ENCODE measurements around the gene ZNF41. TPM values are rescaled to one million over a fixed set of nuclear protein-coding genes. Genes with fewer than 3 reads are reported as not detected.
A peak's percentile ranks its signal among the peaks of the same experiment; 100 is the strongest.

The ZNF41 gene
- 1 to 10 TPM; 8.8 to 10.0 (median 9.4) TPM for total RNA-seq

DNA sequence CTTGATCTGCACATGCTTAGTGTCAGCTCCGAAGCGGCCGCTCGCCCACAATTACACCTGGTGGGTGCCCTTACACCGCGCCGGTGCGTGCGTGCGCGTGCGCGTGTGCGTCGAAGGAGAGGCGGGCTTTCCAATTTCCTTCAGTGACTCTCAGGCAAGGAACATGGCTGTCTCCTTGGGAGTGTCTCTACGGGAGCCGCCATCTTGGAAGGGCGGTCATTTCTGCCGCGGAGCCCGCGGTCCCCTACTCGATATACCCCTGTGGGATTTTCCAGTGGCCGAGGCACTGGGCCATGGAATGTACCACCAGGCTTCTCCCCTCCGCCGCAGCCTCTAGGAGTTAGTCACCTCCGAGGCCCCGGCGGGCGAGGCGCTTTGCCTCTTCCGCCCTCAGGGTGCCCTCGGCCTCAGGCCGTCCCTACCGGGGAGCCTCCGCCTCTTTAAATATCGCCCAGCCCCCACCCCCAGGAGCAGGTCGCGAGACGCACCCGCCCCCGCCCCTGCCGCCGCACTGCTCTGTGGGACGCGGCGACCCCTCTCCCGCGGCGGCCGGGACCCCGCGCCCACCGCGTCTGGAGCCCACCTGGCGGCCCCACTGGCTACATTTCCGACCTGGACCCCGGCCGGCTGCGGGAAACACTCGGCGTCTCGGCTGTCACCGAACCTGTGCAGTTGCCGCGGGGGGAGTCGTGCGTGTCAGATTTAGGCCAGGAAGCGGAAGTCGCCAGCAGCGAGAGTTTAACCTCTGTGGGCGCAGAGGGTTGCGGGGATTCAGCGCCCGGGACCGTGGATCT is at the start of gene ZNF41:
ZNF41 (minus strand) TSS at position 711 of the 794 bp plus-strand sequence. CDS start 15,741 bp downstream, outside the sequence.
- no peaks in the 10 kb centered on the region for H3K36me3 ChIP-seq
- H3K4me1 ChIP-seq, result peaks cover 0 to 30% (median 0%) of the 10 kb centered on the region in 3 donors
- TF ChIP-seq POLR2A (IDR thresholded peaks at IDR 0.05) (peak in 1 of 2 donors; percentile 5), EP300 (IDR thresholded peaks at IDR 0.05) (no peak), POLR2AphosphoS5 (IDR thresholded peaks at IDR 0.05) (peak; percentile 27)
- TF ChIP-seq, protein P1, sequence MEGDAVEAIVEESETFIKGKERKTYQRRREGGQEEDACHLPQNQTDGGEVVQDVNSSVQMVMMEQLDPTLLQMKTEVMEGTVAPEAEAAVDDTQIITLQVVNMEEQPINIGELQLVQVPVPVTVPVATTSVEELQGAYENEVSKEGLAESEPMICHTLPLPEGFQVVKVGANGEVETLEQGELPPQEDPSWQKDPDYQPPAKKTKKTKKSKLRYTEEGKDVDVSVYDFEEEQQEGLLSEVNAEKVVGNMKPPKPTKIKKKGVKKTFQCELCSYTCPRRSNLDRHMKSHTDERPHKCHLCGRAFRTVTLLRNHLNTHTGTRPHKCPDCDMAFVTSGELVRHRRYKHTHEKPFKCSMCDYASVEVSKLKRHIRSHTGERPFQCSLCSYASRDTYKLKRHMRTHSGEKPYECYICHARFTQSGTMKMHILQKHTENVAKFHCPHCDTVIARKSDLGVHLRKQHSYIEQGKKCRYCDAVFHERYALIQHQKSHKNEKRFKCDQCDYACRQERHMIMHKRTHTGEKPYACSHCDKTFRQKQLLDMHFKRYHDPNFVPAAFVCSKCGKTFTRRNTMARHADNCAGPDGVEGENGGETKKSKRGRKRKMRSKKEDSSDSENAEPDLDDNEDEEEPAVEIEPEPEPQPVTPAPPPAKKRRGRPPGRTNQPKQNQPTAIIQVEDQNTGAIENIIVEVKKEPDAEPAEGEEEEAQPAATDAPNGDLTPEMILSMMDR (IDR thresholded peaks at IDR 0.05), result peak in 2 of 4 experiments; percentile 1 to 6
- H3K27ac ChIP-seq, result peak within 1 kb of the TSS; percentile 91 to 98 (median 96)
- 0 to 15% methylated on average over 5 to 8 of the region's 77 CpGs for WGBS, 2 donors (ENCODE audit: low coverage in 1 of 2)
- peak; percentile 91 for ATAC-seq
- H3K9me3 ChIP-seq, result no peaks in the 10 kb centered on the region
- H3K27me3 ChIP-seq, result no peaks in the 10 kb centered on the region
- peak within 1 kb of the TSS; percentile 83 to 99 for H3K4me3 ChIP-seq

GRCh38 chrX:47530049-47530448 is 47.0 kb upstream of the ZNF41 start:
- Histone ChIP-seq H3K36me3 (no peaks in the 10 kb centered on the region), H3K27me3 (no peaks in the 10 kb centered on the region), H3K4me3 (no peak overlapping the region), H3K9me3 (no peaks in the 10 kb centered on the region), H3K4me1 (no peaks in the 10 kb centered on the region), H3K27ac (no peak overlapping the region)
- ATAC-seq, result no peak
- TF ChIP-seq POLR2A (IDR thresholded peaks at IDR 0.05) (no peak), EP300 (IDR thresholded peaks at IDR 0.05) (no peak), POLR2AphosphoS5 (IDR thresholded peaks at IDR 0.05) (no peak)
- TF ChIP-seq, protein P1 (IDR thresholded peaks at IDR 0.05), result no peak
- WGBS, 2 donors (ENCODE audit: low coverage in 1 of 2), result no CpG with 5 or more reads among the region's 6 CpGs

DNA sequence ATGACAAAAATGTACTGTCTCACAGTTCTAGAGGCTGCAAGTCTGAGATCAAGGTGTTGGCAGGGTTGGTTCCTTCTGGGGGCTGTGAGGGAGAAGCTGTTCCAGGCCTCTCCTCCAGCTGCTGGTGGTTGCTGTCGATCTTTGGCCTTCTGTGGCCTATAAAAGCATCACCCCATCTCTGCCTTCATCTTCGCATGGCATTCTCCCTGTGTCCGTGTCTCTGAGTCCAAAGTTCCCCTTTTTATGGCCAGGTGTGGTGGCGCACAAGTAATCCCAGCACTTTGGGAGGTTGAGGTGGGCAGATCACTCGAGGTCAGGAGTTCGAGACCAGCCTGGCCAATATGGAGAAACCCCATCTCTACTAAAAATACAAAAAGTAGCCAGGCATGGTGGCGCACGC is 46.5 kb upstream of the ZNF41 start:
- Histone ChIP-seq H3K36me3 (no peaks in the 10 kb centered on the region), H3K4me1 (no peaks in the 10 kb centered on the region), H3K27ac (no peak overlapping the region), H3K9me3 (no peaks in the 10 kb centered on the region), H3K4me3 (no peak overlapping the region), H3K27me3 (no peaks in the 10 kb centered on the region)
- TF ChIP-seq, protein P1 (IDR thresholded peaks at IDR 0.05), result no peak
- no peak for TF ChIP-seq EP300 (IDR thresholded peaks at IDR 0.05)
- TF ChIP-seq POLR2AphosphoS5 (IDR thresholded peaks at IDR 0.05), result no peak
- no peak for TF ChIP-seq POLR2A (IDR thresholded peaks at IDR 0.05)
- WGBS, 2 donors (ENCODE audit: low coverage in 1 of 2), result no CpG with 5 or more reads among the region's 8 CpGs
- ATAC-seq, result no peak

DNA sequence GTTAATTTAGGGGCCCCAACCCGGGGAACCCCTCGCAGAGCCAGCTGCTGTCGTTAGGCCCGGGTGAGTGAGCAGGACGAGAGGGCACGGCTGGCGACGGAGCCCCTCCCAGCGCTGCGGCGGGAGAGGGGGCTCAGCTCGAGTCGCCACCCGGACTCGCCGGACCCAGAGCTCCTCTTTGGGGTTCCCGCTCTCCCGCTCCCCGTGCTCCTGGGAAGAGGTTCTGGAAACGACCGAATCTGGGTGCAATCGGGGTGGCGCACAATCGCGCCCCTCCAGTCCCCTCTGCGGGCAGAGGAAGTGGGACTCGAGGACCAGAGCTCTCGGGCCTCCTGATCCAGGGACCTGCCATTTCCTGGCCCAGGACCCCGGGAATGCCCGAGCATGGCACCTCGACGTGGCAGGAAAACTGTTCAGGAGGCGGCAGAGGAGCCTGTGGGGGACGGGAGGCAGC is 40.7 kb upstream of the ZNF41 start:
- TF ChIP-seq, protein P1 (IDR thresholded peaks at IDR 0.05), result peak in 1 of 4 experiments; percentile 4
- no peak for TF ChIP-seq EP300 (IDR thresholded peaks at IDR 0.05)
- WGBS, 2 donors (ENCODE audit: low coverage in 1 of 2), result 40% methylated on average over 1 of the region's 34 CpGs; no CpG with 5 or more reads in 1 of the 2 donors
- Histone ChIP-seq H3K27me3 (no peaks in the 10 kb centered on the region), H3K9me3 (no peaks in the 10 kb centered on the region), H3K36me3 (no peaks in the 10 kb centered on the region), H3K4me3 (peak overlapping the region; percentile 46 to 57), H3K4me1 (peaks cover 0 to 6% (median 0%) of the 10 kb centered on the region in 3 donors), H3K27ac (peak overlapping the region in 1 of 4 donors; percentile 56)
- ATAC-seq, result peak; percentile 34
